ENCODE data around the gene RTL3. TPM values are rescaled to one million over a fixed set of nuclear protein-coding genes. Genes with fewer than 3 reads are reported as not detected.

Gene RTL3
- total RNA-seq, 1 donor from 2014 or later, result not detected

GRCh38 chrX:78618987-78619386 is 40.1 kb downstream of the RTL3 start:
- no peaks in the 10 kb centered on the region for H3K27me3 Mint-ChIP-seq (ENCODE audit: low read depth)
- no peak overlapping the region for H3K4me3 Mint-ChIP-seq
- no peaks in the 10 kb centered on the region for H3K36me3 Mint-ChIP-seq (ENCODE audit: low read depth)
- no peak for DNase-seq (ENCODE audit: low read depth, low spot score)
- TF ChIP-seq, protein P1, sequence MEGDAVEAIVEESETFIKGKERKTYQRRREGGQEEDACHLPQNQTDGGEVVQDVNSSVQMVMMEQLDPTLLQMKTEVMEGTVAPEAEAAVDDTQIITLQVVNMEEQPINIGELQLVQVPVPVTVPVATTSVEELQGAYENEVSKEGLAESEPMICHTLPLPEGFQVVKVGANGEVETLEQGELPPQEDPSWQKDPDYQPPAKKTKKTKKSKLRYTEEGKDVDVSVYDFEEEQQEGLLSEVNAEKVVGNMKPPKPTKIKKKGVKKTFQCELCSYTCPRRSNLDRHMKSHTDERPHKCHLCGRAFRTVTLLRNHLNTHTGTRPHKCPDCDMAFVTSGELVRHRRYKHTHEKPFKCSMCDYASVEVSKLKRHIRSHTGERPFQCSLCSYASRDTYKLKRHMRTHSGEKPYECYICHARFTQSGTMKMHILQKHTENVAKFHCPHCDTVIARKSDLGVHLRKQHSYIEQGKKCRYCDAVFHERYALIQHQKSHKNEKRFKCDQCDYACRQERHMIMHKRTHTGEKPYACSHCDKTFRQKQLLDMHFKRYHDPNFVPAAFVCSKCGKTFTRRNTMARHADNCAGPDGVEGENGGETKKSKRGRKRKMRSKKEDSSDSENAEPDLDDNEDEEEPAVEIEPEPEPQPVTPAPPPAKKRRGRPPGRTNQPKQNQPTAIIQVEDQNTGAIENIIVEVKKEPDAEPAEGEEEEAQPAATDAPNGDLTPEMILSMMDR (conservative IDR thresholded peaks at IDR 0.05), result no peak
- no peak overlapping the region for H3K27ac Mint-ChIP-seq (ENCODE audit: unreplicated experiment)
- H3K4me1 Mint-ChIP-seq, result no peaks in the 10 kb centered on the region
- H3K9me3 Mint-ChIP-seq, result no peaks in the 10 kb centered on the region

GRCh38 chrX:78614264-78614663 is 44.9 kb downstream of the RTL3 start:
- TF ChIP-seq, protein P1 (conservative IDR thresholded peaks at IDR 0.05), result no peak
- Mint-ChIP-seq H3K27ac (ENCODE audit: unreplicated experiment) (no peak overlapping the region), H3K36me3 (ENCODE audit: low read depth) (no peaks in the 10 kb centered on the region), H3K4me3 (no peak overlapping the region), H3K4me1 (no peaks in the 10 kb centered on the region), H3K9me3 (peaks cover 3% of the 10 kb centered on the region), H3K27me3 (ENCODE audit: low read depth) (no peaks in the 10 kb centered on the region)
- no peak for DNase-seq (ENCODE audit: low read depth, low spot score)

Other genes starting within 250 kb of the RTL3 start
- 17.3 and 20.1 TPM in 2 replicates for gene LPAR4, start 88.4 kb upstream of the RTL3 start, total RNA-seq